GM18907 (cell line): ENCODE measurements around the gene USP10.

Source experiments
- ATAC-seq: cut with Tn5 transposase; IDR thresholded peaks from one replicate; pipeline ENCODE4 v1.9.1; 2021; ENCODE audit warnings: mild to moderate bottlenecking, moderate library complexity; ENCODE audit not compliant: unreplicated experiment

The USP10 gene, protein sequence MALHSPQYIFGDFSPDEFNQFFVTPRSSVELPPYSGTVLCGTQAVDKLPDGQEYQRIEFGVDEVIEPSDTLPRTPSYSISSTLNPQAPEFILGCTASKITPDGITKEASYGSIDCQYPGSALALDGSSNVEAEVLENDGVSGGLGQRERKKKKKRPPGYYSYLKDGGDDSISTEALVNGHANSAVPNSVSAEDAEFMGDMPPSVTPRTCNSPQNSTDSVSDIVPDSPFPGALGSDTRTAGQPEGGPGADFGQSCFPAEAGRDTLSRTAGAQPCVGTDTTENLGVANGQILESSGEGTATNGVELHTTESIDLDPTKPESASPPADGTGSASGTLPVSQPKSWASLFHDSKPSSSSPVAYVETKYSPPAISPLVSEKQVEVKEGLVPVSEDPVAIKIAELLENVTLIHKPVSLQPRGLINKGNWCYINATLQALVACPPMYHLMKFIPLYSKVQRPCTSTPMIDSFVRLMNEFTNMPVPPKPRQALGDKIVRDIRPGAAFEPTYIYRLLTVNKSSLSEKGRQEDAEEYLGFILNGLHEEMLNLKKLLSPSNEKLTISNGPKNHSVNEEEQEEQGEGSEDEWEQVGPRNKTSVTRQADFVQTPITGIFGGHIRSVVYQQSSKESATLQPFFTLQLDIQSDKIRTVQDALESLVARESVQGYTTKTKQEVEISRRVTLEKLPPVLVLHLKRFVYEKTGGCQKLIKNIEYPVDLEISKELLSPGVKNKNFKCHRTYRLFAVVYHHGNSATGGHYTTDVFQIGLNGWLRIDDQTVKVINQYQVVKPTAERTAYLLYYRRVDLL

DNA sequence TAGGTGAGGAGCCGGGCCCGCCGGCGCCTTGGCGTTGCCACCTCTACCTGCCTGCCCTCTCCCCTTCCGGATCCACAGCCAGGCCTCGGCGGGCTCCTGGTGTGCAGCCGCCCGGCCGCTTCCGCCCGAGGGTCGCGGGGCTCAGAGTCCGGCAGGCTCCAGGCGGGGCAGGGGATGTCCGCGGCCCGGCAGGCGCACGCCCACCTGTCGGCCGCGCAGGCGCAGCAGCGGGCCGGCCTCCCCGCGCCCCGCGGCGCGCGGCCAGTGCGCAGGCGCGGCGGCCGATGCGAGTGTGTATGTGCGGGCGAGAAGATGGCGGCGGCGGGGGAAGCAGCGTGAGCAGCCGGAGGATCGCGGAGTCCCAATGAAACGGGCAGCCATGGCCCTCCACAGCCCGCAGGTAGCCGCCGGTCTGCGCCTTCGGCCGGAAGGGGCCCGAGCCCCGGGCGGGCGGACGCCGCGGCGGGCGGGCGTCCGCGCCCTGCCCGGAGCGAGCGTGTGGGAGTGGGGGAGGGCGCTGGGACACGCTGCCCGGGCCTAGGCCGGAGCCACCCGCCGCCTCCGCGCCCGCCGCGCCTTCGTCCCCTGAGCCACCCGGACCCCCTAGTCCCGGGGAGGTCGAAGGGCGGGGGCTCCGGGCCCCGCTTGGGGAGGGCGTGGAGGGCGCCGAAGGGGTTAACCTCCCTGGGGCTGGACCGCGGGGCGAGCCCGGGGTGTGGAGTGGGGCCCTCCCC is at the start of gene USP10:
USP10 (plus strand) TSS at position 289 of the 734 bp plus-strand sequence; CDS start at position 380, 91 bp downstream.
- peak; percentile 75 for ATAC-seq

DNA sequence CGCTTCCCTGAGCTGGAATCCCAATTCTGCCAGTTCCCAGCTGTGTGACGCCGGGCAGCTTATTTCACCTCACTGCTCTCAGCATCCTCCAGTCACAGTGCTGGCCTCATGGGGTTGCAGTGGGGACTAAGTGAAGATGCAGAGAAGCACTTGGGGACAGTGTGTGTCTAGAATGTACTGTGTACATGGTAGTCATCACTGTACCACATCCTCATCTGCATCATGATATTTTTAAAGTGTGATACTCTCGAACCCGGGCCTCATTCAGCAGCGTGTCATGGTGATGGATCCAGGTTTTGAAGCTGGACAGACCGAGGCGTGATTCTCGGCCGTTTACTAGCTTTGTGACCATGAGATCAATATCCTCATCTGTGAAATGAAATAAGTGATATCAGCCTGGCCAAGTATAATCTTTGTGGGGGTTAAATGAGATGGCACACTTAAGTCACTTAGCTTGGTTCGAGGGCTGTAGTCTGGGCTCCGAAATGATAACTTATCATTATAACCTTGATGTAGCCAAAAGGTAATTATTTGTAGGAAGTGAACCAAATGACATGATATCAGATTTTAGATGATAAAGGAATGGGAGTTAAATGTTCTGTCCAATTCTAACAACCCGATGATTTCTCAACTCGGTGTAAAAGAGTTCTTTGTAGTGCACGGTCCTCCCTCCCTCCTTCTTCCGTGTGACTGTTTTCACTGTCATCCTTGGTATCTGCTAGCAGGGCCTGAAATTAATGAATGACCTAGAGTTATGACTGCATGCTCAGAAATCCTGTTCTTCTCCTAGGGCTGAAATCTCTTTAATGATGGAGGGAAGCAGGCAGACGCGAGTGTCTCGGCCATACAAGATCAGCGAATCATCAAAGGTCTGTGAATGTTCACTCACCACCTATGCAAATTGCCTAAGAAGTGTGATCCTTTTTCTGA is 49.5 kb upstream of the USP10 start:
- no peak for ATAC-seq

DNA sequence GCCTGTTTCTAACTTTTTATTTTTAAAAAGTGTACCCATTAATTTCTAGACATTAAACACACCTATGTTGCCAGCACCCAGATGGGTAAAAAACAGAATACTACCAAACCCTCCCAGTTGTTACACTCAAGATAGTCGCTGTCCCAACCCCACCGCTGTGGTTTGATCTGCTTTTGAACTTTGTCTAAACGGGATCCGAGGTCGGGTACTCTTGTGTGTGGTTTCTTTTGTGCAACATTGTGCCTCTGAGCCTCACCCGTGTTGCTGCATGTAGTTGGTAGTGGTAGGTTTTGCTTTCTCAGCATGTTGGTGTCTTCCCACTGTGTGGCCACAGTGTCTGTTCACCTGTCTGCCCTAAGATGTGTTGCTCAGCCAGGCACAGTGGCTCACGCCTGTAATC is 47.2 kb upstream of the USP10 start:
- ATAC-seq: no peak

DNA sequence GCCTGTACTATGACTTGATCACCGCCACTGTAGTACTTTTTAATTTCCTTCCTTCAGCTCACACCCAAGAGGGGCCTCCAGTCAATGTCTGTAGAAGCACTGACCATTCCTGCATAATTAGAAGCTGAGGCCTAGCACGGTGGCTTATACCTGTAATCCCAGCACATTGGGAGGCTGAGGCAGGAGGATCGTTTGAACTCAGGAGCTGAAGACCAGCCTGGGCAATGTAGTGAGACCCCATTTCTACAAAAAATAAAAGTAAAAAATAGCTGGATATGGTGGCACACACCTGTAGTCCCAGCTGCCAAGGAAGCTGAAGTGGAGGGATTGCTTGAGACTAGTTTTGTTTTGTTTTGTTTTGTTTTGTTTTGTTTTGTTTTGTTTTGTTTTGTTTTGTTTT is 45.6 kb upstream of the USP10 start:
- ATAC-seq: no peak

DNA sequence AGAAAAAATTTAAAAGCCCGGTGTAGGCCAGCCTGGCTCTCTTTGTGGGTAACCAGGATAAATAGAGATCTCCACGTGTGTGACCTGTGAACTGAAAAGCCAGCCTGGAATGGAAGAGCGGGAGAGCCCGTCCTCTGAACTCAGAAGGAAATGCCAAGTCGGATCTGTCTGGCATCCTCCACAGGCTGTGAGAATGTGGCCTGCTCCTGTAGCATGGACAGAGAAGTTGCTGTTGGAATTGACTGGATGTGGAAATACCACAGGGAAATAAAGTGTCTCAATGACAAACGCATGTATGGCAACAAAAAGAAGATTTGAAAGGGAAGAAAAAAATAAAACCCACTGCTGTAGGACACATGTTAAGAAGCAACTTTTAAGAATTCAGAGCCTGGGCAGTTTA is 44.8 kb upstream of the USP10 start:
- no peak for ATAC-seq

DNA sequence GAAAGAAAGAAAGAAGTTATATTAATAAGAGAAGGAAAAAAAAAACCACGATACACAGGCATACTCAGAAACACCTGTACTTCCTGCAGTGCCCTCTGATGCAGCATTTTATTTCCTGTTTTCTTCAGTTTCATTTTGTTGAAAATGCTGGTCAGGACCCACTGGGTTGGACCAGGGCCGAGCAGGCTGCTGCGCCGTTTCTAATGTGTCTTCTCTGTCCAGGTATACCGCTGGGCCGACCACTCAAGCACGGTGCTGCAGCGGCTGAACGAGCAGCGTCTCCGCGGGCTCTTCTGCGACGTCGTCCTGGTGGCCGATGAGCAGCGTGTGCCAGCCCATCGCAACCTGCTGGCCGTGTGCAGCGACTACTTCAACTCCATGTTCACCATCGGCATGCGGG is 43.2 kb upstream of the USP10 start:
- ATAC-seq: no peak

DNA sequence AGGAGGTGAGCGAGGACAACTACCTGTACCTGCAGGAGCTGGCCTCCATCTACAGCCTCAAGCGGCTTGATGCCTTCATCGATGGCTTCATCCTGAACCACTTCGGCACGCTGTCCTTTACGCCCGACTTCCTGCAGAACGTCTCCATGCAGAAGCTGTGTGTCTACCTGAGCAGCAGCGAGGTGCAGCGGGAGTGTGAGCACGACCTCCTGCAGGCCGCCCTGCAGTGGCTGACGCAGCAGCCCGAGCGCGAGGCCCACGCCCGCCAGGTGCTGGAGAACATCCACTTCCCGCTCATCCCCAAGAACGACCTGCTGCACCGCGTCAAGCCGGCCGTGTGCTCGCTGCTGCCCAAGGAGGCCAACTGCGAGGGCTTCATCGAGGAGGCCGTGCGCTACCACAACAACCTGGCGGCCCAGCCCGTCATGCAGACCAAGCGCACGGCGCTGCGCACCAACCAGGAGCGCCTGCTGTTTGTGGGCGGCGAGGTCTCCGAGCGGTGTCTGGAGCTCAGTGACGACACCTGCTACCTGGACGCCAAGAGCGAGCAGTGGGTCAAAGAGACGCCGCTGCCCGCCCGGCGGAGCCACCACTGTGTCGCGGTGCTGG is 42.5 kb upstream of the USP10 start:
- ATAC-seq: no peak

DNA sequence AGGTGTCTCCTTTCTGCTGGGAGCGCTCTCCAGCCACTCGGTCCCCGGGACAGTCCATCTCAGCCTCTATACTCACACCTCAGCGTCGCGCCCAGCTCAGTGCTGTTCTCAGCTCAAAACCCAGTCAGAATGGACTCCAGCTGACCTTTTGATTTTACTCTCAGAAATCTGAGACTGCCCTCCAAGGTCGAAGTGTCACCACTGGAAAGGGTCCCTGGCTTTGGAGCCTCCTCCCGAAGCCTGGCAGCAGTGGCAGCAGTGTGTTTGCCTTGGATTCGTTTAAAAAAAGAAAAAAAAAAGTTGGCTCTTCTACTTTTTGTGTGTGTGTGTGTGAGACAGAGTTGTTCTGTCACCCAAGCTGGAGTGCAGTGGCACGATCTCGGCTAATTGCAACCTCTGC is 41.1 kb upstream of the USP10 start:
- ATAC-seq: no peak

DNA sequence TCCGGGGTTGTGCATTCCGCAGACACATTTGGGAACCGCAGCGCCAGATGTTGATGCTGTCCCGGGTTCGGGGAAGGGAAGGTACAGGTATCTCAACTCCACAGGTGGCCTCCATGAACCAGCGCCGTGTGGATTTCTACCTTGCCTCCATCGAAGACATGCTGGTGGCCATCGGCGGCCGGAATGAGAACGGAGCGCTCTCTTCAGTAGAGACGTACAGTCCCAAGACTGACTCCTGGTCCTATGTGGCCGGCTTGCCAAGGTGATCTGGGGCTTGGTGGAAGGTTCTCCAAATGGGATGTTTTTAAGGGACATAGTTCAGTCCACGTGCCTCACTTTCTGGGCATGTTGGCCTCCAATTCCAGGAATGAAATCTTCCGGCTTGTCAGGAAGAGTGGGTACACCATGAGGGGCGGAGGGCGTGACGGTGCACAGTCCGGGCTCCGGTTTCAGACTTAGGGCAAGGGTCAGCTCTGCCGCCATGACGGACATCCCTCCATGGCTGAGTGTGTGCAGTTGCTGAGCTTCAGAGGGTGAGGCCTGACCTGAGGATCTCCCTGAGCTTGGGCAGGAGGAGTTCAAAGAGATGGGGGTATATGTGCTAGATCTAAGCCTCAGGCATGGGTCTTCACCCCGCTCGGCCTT is 40.0 kb upstream of the USP10 start:
- no peak for ATAC-seq

DNA sequence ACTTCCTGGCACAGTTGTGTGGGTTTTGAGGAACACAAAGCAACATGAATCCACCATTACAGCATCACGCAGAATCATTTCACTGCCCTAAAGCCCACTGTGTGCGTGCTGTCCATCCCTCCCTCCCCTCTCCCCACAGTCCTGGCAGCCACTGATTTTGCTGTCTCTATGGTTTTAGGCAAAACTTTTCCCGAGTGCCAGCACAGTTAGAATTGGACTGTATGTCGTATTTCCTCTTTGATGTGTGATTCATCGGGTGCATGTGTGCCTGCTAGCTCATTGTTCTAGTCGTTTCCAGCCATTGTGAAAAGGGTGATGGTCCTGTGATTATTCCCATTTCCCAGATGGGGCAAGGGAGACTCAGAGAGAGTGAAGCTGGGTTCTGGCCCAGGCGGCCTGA is 38.8 kb upstream of the USP10 start:
- no peak for ATAC-seq

DNA sequence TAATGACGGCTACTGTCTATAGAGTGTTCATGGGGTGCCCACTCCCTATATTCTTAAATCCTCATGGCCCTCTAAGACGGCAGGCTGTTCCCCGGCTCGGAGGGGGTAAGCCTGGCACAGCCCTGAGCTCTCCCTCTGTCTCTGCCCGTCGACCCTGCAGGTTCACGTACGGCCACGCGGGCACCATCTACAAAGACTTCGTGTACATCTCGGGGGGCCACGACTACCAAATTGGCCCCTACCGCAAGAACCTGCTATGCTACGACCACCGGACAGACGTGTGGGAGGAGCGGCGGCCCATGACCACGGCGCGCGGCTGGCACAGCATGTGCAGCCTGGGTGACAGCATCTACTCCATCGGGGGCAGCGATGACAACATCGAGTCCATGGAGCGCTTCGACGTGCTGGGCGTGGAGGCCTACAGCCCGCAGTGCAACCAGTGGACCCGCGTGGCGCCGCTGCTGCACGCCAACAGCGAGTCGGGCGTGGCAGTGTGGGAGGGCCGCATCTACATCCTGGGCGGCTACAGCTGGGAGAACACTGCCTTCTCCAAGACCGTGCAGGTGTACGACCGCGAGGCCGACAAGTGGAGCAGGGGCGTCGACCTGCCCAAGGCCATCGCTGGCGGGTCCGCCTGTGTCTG is 38.3 kb upstream of the USP10 start:
- ATAC-seq: no peak

DNA sequence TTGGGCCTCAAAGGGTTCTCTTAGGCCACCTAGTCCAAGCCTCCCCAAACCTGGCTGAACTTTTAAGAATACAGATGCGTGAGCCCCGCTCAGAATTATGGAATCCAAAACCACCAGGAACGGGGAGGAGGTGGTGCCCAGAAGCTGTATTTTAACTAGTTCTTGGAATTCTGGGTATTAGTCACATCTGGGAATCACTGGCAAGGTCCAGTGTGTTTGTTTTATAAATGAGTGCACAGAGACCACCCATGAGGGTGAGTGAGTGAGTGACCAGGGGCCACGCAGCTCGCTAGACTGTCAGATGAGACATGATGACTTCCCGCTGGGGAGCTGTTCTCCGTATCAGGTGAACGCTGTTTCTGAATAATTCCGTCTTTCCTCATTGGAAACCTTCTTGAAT is 37.3 kb upstream of the USP10 start:
- no peak for ATAC-seq

DNA sequence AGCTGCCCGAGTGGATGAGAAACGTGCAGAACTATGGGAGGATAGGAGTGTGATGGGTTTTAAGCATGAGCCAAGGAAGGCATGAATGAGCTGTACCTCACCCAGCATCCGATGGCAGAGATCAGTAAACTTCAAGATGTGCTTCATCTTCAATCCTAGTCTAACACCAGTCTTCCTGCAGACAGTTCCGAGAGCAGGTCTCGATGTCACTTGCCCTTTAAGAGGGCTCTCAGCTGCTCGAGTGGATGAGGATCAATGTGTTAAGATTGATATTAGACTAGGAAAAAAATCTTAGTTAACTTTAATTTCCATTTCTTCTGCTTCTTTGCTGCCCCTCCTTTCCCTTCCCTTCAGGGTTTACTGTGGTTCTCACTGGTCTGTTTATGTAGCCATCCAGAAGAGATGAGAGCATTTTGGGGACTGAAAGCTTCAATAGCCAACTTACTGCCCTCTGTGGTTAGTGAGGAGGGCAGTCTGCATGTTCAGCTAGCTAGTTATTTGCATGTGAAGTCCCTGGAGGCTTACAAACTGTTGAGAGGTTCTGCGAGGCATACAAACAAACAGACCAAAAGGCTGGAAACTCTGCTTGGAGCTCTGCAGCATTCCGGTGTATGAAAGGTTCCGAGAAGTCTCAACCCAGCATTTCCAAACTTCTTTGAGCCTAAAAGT is 36.2 kb upstream of the USP10 start:
- ATAC-seq: peak; percentile 78

DNA sequence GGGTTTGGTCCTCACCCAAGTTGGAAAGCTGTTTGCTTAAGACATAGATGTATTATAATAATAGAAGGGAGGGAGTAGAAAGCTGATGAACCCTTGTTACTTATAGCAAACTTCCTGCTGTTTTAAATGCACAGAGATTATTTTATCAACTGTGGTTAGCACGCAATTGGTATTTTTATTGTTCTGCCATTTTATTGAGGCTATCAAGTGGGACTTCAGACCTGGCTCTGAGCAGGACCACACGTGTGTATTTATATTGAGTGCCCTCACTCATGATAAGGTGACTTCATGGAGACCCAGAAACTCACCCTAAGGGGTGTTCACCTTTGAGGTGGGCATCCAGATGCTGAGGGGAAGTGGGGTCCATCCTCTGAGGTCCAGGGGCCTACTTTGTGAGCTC is 34.4 kb upstream of the USP10 start:
- no peak for ATAC-seq

DNA sequence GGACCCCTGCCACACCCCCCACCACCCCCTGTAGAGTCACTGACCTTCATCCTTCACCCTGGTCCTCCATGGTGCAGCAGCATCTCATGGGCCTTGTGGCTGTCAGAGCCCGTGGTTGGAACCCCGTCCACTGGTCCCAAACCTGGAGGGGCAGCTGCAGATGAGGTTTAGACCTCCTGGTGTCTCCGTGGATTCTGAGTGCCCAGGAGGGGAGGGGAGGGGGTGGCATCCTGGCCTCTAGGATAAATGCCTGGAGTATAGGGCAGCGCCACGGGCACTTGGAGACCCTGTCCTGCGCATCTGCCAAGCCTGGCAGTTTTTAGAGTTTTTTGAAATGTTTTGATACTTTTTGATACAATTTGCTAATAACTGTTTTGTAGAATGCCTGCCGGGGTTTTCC is 34.0 kb upstream of the USP10 start:
- no peak for ATAC-seq

DNA sequence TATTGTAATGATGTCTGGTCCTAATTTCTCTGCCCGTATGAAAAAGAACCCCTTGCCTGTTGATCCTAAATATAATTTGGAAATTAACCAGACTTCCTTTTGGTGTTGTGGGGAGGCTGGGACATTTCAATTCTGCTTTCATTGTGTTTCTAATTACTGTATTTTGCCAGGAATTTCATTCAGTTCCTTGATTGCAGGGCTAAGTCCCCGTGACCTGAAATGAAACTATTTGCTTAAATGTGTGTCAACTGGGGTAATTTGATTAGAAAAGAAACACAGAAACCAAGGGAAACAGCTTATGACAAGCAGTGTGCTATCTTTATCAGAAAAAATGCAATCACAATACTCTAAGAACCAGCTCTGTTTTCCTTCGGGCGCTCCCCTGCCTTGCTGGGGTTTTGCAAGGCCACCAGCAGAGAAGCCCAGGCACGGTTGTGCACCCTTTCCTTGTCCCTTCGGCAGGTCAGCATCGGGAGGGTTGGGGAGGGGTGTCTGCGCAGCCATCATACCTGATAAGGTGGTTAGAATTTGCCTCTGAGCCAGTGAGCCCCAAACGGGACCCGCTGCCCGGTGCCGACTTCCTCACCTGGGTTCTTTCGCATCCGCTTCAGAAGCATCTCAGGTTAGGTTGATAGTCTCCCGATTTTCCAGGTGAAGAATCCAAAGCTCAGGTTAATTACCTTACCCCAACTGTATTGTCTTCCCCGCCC is 32.0 kb upstream of the USP10 start:
- no peak for ATAC-seq

DNA sequence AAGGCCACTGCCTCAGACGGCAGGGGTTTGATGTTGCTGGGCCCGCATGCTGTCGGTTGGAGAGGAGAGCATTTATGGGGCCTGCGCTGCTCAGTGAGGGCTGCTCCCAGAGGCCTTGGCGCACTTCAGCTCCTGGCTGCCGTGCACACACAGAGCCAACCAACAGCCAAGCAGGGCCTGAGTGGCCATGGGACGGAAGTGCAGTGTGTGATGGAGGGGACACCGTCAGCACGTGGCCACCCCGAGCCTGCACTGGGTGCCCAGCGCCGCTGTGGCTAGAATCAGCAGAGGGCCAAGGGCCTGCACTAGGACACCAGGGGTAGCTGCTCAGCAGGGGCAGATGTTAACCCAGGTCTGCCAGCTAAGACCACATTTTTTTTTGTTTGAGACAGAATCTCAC is 29.7 kb upstream of the USP10 start:
- ATAC-seq: no peak
